ENCODE results near the gene ATP5PO. TPM values are rescaled to one million over a fixed set of nuclear protein-coding genes. Genes with fewer than 3 reads are reported as not detected.

Gene ATP5PO
- polyA plus RNA-seq, 1 donor (not counting 4 experiments of a cell fraction or from before 2014, with no cell fraction given): 359 TPM

DNA sequence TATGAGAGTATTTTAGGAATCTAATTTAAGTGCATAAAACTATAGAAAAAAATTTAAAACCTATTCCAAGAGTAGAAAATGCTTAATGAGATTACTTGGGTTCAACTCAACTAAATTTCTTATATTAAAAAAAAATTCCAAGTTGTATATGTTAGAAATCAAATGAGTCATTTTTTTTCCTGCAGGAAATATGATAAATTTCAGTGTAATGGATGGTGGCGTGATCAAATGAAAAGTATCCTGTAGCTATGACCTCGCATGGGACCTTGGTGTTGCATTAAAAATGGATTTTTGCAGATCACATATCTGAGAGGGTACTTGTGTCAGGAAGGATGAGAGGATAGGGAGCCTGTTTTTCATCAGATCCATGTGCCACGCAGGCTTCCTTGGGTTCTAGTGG is 17.9 kb downstream of the ATP5PO start:
- dilution Hi-C loops (cut with MboI; ENCODE audit: extremely low pct_ligation_motif_present, low sequenced_read_pairs): no loop called here
- Histone ChIP-seq H3K9ac (ENCODE audit: control insufficient read depth, extremely low read depth, insufficient read depth, low read length) (no peak overlapping the region), H3K4me3 (ENCODE audit: control insufficient read depth in 2 of 3, extremely low read depth in 1 of 3, insufficient read depth in 2 of 3, low read depth in 1 of 3, low read length in 3 of 3) (no peak overlapping the region), H3K9me3 (ENCODE audit: control insufficient read depth, low read depth, low read length) (no peaks in the 10 kb centered on the region), H3K4me2 (ENCODE audit: control insufficient read depth, extremely low read depth, insufficient read depth, low read depth, low read length) (no peak overlapping the region), H3K4me1 (ENCODE audit: control insufficient read depth, extremely low read depth, insufficient read depth, low read length) (peaks cover 3% of the 10 kb centered on the region), H3K36me3 (ENCODE audit: control insufficient read depth in 2 of 2, extremely low read depth in 1 of 2, insufficient read depth in 2 of 2, low read length in 2 of 2) (peaks cover 5 to 8% of the 10 kb centered on the region in 2 experiments), H3K27me3 (ENCODE audit: control insufficient read depth, extremely low read depth, insufficient read depth, low read length) (no peaks in the 10 kb centered on the region), H3K9me1 (ENCODE audit: control insufficient read depth, extremely low read depth, insufficient read depth, low read length) (no peaks in the 10 kb centered on the region), H3K27ac (ENCODE audit: control insufficient read depth, insufficient read depth, low read length) (no peak overlapping the region), H4K20me1 (ENCODE audit: control insufficient read depth, extremely low read depth, insufficient read depth, low read length) (no peaks in the 10 kb centered on the region), H2AFZ (ENCODE audit: control insufficient read depth, low read length) (no peak overlapping the region), H3K79me2 (ENCODE audit: control insufficient read depth, insufficient read depth, low read length) (no peaks in the 10 kb centered on the region)
- FAIRE-seq (no peak), DNase-seq (ENCODE audit: low read depth, low spot score) (no peak)
- TF ChIP-seq CTCF (optimal IDR thresholded peaks at IDR 0.05 in 1 of 3, IDR thresholded peaks at IDR 0.05 in 1 of 3, conservative IDR thresholded peaks at IDR 0.05 in 1 of 3; ENCODE audit: extremely low read depth in 1 of 3, insufficient read depth in 2 of 3, low read length in 3 of 3) (no peak), EZH2 (IDR thresholded peaks at IDR 0.05; ENCODE audit: low read length) (no peak)

DNA sequence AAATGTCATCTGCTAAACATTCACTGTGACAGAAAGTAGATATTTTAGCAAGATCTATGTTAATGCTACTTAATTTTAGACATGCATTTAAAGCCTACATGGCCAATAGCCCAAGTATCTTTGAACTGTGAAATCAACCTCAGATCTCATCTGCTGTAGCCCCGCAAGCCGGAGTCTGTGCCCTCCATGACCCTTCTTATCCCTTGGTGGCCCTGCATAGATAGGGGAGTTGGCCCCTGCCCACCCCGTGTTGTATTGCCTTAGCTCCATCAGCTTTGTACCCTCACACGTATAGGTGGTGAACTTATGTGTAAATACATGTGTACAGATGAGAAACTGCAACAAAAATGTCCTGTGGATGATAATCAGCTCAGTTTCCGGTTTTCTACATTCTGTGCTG is 18.5 kb downstream of the ATP5PO start:
- no peaks in the 10 kb centered on the region for H3K27me3 ChIP-seq (ENCODE audit: control insufficient read depth, extremely low read depth, insufficient read depth, low read length)
- H3K9ac ChIP-seq (ENCODE audit: control insufficient read depth, extremely low read depth, insufficient read depth, low read length): no peak overlapping the region
- no peaks in the 10 kb centered on the region for H3K79me2 ChIP-seq (ENCODE audit: control insufficient read depth, insufficient read depth, low read length)
- no peak overlapping the region for H3K27ac ChIP-seq (ENCODE audit: control insufficient read depth, insufficient read depth, low read length)
- no peak for DNase-seq (ENCODE audit: low read depth, low spot score)
- TF ChIP-seq CTCF (optimal IDR thresholded peaks at IDR 0.05 in 1 of 3, IDR thresholded peaks at IDR 0.05 in 1 of 3, conservative IDR thresholded peaks at IDR 0.05 in 1 of 3; ENCODE audit: extremely low read depth in 1 of 3, insufficient read depth in 2 of 3, low read length in 3 of 3) (no peak), EZH2 (IDR thresholded peaks at IDR 0.05; ENCODE audit: low read length) (no peak)
- H3K4me3 ChIP-seq (ENCODE audit: control insufficient read depth in 2 of 3, extremely low read depth in 1 of 3, insufficient read depth in 2 of 3, low read depth in 1 of 3, low read length in 3 of 3): no peak overlapping the region
- no peaks in the 10 kb centered on the region for H3K9me1 ChIP-seq (ENCODE audit: control insufficient read depth, extremely low read depth, insufficient read depth, low read length)
- no peaks in the 10 kb centered on the region for H4K20me1 ChIP-seq (ENCODE audit: control insufficient read depth, extremely low read depth, insufficient read depth, low read length)
- H3K9me3 ChIP-seq (ENCODE audit: control insufficient read depth, low read depth, low read length): no peaks in the 10 kb centered on the region
- FAIRE-seq: no peak
- H3K4me1 ChIP-seq (ENCODE audit: control insufficient read depth, extremely low read depth, insufficient read depth, low read length): peaks cover 3% of the 10 kb centered on the region
- no peak overlapping the region for H2AFZ ChIP-seq (ENCODE audit: control insufficient read depth, low read length)
- H3K36me3 ChIP-seq (ENCODE audit: control insufficient read depth in 2 of 2, extremely low read depth in 1 of 2, insufficient read depth in 2 of 2, low read length in 2 of 2): peaks cover 3 to 4% of the 10 kb centered on the region in 2 experiments
- dilution Hi-C loops (cut with MboI; ENCODE audit: extremely low pct_ligation_motif_present, low sequenced_read_pairs): no loop called here
- no peak overlapping the region for H3K4me2 ChIP-seq (ENCODE audit: control insufficient read depth, extremely low read depth, insufficient read depth, low read depth, low read length)
